Esophagus muscularis mucosa (tissue), 3 donors: ENCODE data around the gene RTN4RL2.

Source experiments
- POLR2A ChIP-seq: fragments of 450-650 bp; IDR thresholded peaks from one replicate; pipeline ENCODE4 v1.6.1; 2017; ENCODE audit warnings: antibody characterized with exemption, moderate library complexity, mild to moderate bottlenecking, low read depth
- TF ChIP-seq, protein P1 (sequence below), 3 experiments: fragments of 200-600 bp in 2 of 3; fragments of 450-650 bp in 1 of 3; sonication (generic) in 2 of 3; IDR thresholded peaks; one replicate each; pipeline ENCODE4 v1.5.1; 2017 to 2019; ENCODE audit warnings: antibody characterized with exemption in 3 of 3, mild to moderate bottlenecking in 2 of 3, moderate library complexity in 1 of 3

DNA sequence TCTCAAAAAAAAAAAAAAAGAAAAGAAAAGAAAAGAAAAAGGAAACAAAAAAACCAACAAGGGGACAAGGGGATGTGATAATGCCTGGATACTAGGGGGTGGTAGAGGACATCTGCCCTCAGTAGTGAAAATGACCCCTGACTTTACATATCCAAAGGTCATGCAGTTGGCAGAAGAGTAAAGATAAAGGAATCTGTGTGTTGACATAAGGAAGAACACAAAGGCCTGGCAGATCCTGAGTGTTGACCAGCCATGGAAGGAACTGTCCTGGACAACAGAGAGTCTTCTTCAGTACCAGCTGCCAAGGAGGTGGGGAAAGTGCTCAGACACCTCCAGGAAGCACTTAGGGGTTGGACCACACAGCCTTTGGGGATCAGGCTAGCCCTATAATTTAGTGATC, 42.5 kb downstream of the RTN4RL2 start:
- TF ChIP-seq, protein P1, sequence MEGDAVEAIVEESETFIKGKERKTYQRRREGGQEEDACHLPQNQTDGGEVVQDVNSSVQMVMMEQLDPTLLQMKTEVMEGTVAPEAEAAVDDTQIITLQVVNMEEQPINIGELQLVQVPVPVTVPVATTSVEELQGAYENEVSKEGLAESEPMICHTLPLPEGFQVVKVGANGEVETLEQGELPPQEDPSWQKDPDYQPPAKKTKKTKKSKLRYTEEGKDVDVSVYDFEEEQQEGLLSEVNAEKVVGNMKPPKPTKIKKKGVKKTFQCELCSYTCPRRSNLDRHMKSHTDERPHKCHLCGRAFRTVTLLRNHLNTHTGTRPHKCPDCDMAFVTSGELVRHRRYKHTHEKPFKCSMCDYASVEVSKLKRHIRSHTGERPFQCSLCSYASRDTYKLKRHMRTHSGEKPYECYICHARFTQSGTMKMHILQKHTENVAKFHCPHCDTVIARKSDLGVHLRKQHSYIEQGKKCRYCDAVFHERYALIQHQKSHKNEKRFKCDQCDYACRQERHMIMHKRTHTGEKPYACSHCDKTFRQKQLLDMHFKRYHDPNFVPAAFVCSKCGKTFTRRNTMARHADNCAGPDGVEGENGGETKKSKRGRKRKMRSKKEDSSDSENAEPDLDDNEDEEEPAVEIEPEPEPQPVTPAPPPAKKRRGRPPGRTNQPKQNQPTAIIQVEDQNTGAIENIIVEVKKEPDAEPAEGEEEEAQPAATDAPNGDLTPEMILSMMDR (IDR thresholded peaks at IDR 0.05) = no peak
- no peak for TF ChIP-seq POLR2A
